GM19099 (cell line): ENCODE results near the gene PTBP1.

Source experiments
- POLR2A ChIP-seq: IDR thresholded peaks from 3 replicates; pipeline ENCODE4 v1.6.1; 2011; ENCODE audit warnings: low read depth; ENCODE audit not compliant: insufficient read length; ENCODE audit errors: extremely low read depth

Gene PTBP1

GRCh38 chr19:810883-811489 lies 13.7 kb downstream of the PTBP1 start:
- TF ChIP-seq POLR2A, result no peak

GRCh38 chr19:811506-812048 lies 14.3 kb downstream of the PTBP1 start:
- TF ChIP-seq POLR2A, result no peak

DNA sequence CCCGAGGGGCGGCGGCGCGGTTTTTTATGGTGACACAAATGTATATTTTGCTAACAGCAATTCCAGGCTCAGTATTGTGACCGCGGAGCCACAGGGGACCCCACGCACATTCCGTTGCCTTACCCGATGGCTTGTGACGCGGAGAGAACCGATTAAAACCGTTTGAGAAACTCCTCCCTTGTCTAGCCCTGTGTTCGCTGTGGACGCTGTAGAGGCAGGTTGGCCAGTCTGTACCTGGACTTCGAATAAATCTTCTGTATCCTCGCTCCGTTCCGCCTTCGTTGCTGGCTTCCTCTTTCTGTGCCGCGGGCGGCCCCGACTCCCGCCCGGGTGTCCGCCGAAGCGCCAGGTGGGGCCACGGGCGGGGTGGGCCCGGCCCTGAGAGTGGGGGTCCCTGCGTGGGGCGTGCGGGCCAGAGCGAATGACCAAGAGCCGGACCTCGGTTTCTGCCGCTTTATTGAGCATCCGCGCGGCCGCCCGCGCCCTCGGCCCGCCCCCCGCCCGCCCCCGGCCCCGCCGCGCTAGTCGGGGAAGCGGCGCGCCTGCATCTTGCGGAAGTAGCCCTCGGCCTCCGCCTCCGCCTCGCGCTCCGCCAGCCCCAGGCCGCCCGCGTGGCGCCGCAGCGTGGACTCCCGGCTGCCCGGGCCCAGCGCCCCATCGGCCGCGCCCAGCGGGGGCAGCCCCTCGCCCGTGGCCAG lies 14.9 kb downstream of the PTBP1 start:
- TF ChIP-seq POLR2A, result no peak

GRCh38 chr19:812747-813218 lies 15.5 kb downstream of the PTBP1 start:
- no peak for TF ChIP-seq POLR2A

DNA sequence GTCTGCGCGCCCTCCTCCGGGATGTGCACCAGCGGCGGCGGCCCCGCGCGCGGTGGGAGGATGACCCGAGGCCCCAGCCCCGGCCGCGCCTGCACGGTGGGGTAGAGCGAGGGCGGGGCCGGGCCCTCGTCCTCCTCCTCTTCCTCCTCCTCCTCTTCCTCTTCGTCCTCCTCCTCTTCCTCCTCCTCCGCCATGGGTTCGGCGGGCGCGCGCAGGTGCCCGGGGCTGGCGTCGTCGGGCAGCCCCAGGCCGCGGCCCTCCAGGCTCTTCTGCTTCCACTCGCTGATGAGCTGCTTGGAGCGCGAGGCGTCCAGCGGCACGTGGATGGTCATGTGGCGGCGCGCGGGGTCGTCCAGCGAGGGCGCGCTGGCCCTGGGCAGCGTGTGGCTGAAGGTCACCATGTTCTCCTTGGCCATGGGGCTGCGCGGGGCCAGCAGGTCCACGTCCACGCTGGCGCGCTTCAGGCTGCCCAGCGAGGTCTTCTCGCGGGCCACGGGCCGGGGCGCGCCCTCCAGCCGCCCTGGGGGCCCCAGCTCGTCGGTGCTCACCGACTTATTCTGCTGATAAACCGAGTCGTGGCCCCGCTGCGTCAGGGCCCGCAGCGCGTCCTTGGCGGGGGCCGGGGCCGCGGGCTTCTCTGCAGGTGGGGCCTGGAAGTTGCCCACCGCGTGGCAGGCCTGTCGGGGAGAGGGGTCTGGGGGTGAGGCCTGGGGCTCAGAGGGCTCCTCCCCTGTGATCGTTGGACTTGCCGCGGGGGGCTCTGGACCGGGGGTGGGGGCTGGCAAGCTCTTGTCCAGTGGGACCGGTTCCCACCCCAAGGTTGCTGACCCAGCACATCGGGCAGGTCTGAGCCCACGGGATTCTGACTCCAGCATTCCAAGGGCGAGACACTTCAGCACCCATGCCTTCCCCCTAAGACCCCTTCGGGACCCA lies 16.2 kb downstream of the PTBP1 start:
- no peak for TF ChIP-seq POLR2A

- no peak for TF ChIP-seq POLR2A
Observed at GRCh38 chr19:814152-815078, 17.2 kb downstream of the PTBP1 start.

- no peak for TF ChIP-seq POLR2A
Observed at GRCh38 chr19:815079-815774, 18.0 kb downstream of the PTBP1 start.

GRCh38 chr19:815775-816499 lies 18.7 kb downstream of the PTBP1 start:
- TF ChIP-seq POLR2A, result no peak

DNA sequence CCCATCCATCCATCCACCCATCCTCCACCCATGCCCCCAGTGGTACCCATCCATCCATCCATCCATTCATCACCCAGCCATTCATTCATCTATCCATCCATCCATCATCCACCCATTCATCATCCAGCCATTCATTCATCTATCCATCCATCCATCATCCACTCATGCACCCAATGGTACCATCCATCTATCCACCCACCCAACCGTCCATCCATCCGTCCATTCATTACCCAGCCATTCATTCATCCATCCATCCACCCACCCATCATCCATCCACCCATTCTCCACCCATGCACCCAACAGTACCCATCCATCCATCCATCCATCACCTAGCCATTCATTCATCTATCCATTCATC lies 19.2 kb downstream of the PTBP1 start:
- no peak for TF ChIP-seq POLR2A

DNA sequence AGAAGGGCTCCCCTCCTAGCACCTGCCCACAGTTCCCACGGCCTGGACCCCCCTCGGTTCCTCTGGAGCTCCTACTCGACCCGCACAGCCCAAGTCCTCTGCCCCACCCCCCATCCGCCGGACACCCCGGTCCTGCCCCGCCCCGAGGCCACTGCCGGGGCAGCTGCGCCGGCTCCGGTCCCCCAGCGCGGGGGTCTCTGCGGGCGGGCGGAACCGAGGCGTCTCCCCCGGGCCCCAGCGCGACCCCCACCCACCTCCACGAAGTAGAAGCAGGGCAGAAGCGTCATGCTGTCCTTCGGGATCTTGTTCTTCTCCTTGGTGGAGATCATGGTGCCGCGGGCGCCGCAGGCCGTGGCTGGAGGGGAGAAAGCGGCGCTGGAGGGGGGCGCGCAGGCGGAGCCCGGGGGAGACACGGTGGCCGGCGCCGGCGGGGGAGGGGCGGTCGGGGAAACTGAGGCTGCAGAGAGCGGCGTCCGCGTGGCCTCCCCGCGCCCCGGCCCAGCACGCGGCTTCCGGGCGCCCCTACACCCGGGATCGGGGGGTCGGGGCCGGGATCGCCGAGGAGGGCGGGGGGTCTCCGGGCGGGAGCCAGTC lies 24.1 kb downstream of the PTBP1 start:
- no peak for TF ChIP-seq POLR2A

GRCh38 chr19:821825-822503 lies 24.7 kb downstream of the PTBP1 start, which contains the start of gene PLPPR3:
Gene PLPPR3, minus strand, starts transcription at chr19:821955. Its CDS starts 396 bp downstream, at chr19:821559.
- no peak for TF ChIP-seq POLR2A

DNA sequence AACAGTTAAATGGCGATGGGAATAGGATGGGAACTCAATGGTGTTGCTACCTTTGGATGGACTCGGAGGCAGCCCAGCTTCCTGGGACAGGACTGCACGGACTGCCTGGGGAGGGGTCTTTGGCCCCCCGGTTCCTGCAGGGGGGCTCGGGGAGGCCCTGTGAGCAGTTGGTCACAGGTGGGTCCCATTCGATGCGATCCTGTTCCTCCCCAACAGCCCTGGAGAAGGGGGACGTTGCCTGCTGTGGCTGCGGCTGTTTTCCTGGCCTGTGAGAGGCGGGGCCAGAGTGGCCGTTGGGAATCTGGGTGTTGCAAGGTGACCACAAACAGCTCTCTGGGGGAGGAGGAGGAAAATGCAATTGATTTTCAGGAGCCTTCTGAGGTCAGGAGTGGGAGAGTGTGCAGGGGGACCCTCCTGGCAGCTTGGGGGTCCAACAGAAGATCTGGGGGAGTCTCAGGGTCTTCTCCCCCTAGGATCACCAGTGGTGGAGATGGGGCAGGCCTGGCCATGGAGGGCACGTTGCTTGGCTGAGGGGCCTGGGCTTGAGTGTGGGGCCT lies 26.4 kb downstream of the PTBP1 start:
- TF ChIP-seq POLR2A, result no peak
